A673 (cell line): ENCODE results near the gene CRYBG2. TPM values are rescaled to one million over a fixed set of nuclear protein-coding genes. Genes with fewer than 3 reads are reported as not detected.

Source experiments
- BruUV-seq: library from RNA; stranded (reverse); fragments of 400-500 nt; replicated peaks from 2 replicates; lab custom pipeline; 2021; lab: Mats Ljungman, UMichigan
- CTCF ChIA-PET: fragments of 300-600 bp; sonication (Branson Sonifier 250); formaldehyde crosslinking; loops from one replicate; lab custom pipeline; 2022; ENCODE audit warnings: antibody characterized with exemption; lab: Charles Lee
- POLR2A ChIA-PET: fragments of 300-600 bp; sonication (Branson Sonifier 250); formaldehyde crosslinking; loops from one replicate; lab custom pipeline; 2022; ENCODE audit warnings: antibody characterized with exemption; ENCODE audit not compliant: low non-redundant PET; lab: Charles Lee
- DNase-seq: peaks from one replicate; pipeline ENCODE4 v3.0.0-alpha.2; 2015; ENCODE audit warnings: low spot score
- H3K27ac ChIP-seq: fragments of 200-600 bp; sonication (generic); 2 replicates; pipeline ENCODE4 v1.5.1; 2016; ENCODE audit warnings: mixed run types, low read depth, mild to moderate bottlenecking, mixed read lengths, antibody characterized with exemption, low read length; ENCODE audit not compliant: poor library complexity, severe bottlenecking
- H3K27me3 ChIP-seq: fragments of 200-600 bp; sonication (generic); replicated peaks from 2 replicates; pipeline ENCODE4 v1.6.1; 2017; ENCODE audit warnings: mixed run types, low read depth, mild to moderate bottlenecking, mixed read lengths, antibody characterized with exemption, low read length; ENCODE audit not compliant: insufficient read depth, poor library complexity
- H3K36me3 ChIP-seq: fragments of 200-600 bp; sonication (generic); 2 replicates; pipeline ENCODE4 v1.6.1; 2016; ENCODE audit warnings: mixed run types, mild to moderate bottlenecking, mixed read lengths, antibody characterized with exemption, low read length; ENCODE audit not compliant: insufficient read depth, poor library complexity, severe bottlenecking
- H3K4me1 ChIP-seq: fragments of 200-600 bp; sonication (generic); 2 replicates; pipeline ENCODE4 v1.6.1; 2017; ENCODE audit warnings: mixed run types, mild to moderate bottlenecking, mixed read lengths, antibody characterized with exemption, low read length; ENCODE audit not compliant: insufficient read depth, poor library complexity, severe bottlenecking
- H3K4me3 ChIP-seq: fragments of 200-600 bp; sonication (generic); 2 replicates; pipeline ENCODE4 v1.5.1; 2016; ENCODE audit warnings: low read depth, mixed run types, mild to moderate bottlenecking, mixed read lengths, low read length; ENCODE audit not compliant: poor library complexity, severe bottlenecking
- H3K9me3 ChIP-seq: fragments of 200-600 bp; sonication (generic); 2 replicates; pipeline ENCODE4 v1.6.1; 2016; ENCODE audit warnings: mixed run types, low read depth, mild to moderate bottlenecking, mixed read lengths, antibody characterized with exemption, low read length; ENCODE audit not compliant: poor library complexity, severe bottlenecking
- CTCF ChIP-seq: fragments of 300-800, 200-600 bp; sonication (generic); conservative IDR thresholded peaks from 2 replicates; pipeline ENCODE4 v1.5.1; 2017; ENCODE audit warnings: low read depth, mild to moderate bottlenecking, antibody characterized with exemption, low read length, moderate library complexity, mixed read lengths
- EZH2 ChIP-seq: fragments of 200-600 bp; sonication (generic); IDR thresholded peaks from 2 replicates; pipeline ENCODE4 v1.6.1; 2017; ENCODE audit warnings: borderline replicate concordance, low read depth, mild to moderate bottlenecking, mixed read lengths, antibody characterized with exemption, low read length; ENCODE audit not compliant: poor library complexity, severe bottlenecking
- intact Hi-C: fragments of 100-400 bp; cut with micrococcal nuclease; formaldehyde crosslinking; loops from one replicate; pipeline ENCODE4 v1.10.0; 2022; ENCODE audit not compliant: unreplicated experiment
- total RNA-seq: library from RNA; stranded (reverse); gene quantifications from 2 replicates; pipeline ENCODE4 v1.2.3, GENCODE V29; 2021

CRYBG2 gene
- total RNA-seq, 1 experiment from 2014 or later, result not detected

- Histone ChIP-seq H3K27ac (no peak overlapping the region), H3K4me1 (no peaks in the 10 kb centered on the region), H3K27me3 (no peaks in the 10 kb centered on the region), H3K36me3 (no peaks in the 10 kb centered on the region), H3K4me3 (no peak overlapping the region), H3K9me3 (no peaks in the 10 kb centered on the region)
- POLR2A ChIA-PET, result no interaction called here
- no TSS peak for BruUV-seq
- DNase-seq, result no peak
- intact Hi-C loops, result no loop called here
- no peak for TF ChIP-seq EZH2
- TF ChIP-seq CTCF, result no peak
- CTCF ChIA-PET, result no interaction called here
Measured at GRCh38 chr1:26290882-26291261, 63.1 kb downstream of the CRYBG2 start.

- no peak overlapping the region for H3K4me3 ChIP-seq
- ChIA-PET POLR2A (no interaction called here), CTCF (no interaction called here)
- H3K4me1 ChIP-seq, result peaks cover under 1% of the 10 kb centered on the region
- no peaks in the 10 kb centered on the region for H3K9me3 ChIP-seq
- TF ChIP-seq CTCF, result no peak
- no peak for TF ChIP-seq EZH2
- H3K27ac ChIP-seq, result no peak overlapping the region
- H3K36me3 ChIP-seq, result no peaks in the 10 kb centered on the region
- BruUV-seq, result no TSS peak
- no peaks in the 10 kb centered on the region for H3K27me3 ChIP-seq
- intact Hi-C loops, result no loop called here
- DNase-seq, result no peak
Measured at GRCh38 chr1:26290122-26290881, 63.6 kb downstream of the CRYBG2 start.

GRCh38 chr1:26289158-26290059 is 64.5 kb downstream of the CRYBG2 start:
- no peak for DNase-seq
- H3K27me3 ChIP-seq, result no peaks in the 10 kb centered on the region
- TF ChIP-seq EZH2, result no peak
- TF ChIP-seq CTCF, result no peak
- H3K27ac ChIP-seq, result no peak overlapping the region
- H3K36me3 ChIP-seq, result no peaks in the 10 kb centered on the region
- peaks cover 9% of the 10 kb centered on the region for H3K4me1 ChIP-seq
- ChIA-PET CTCF (no interaction called here), POLR2A (no interaction called here)
- H3K4me3 ChIP-seq, result no peak overlapping the region
- H3K9me3 ChIP-seq, result no peaks in the 10 kb centered on the region
- intact Hi-C loops, result loop anchor here (5.0 kb wide), 1 partner anchor 128 kb away; no protein-coding TSS in a partner anchor
- BruUV-seq, result no TSS peak
